GM18511 (cell line): Measurements from ENCODE around the gene FLOT1.

Source experiments
- ATAC-seq: cut with Tn5 transposase; IDR thresholded peaks from one replicate; pipeline ENCODE4 v1.9.1; 2021; ENCODE audit warnings: mild to moderate bottlenecking, moderate library complexity; ENCODE audit not compliant: unreplicated experiment

FLOT1 gene

GRCh38 chr6:30705620-30706019, 36.9 kb downstream of the FLOT1 start:
- ATAC-seq, result no peak

DNA sequence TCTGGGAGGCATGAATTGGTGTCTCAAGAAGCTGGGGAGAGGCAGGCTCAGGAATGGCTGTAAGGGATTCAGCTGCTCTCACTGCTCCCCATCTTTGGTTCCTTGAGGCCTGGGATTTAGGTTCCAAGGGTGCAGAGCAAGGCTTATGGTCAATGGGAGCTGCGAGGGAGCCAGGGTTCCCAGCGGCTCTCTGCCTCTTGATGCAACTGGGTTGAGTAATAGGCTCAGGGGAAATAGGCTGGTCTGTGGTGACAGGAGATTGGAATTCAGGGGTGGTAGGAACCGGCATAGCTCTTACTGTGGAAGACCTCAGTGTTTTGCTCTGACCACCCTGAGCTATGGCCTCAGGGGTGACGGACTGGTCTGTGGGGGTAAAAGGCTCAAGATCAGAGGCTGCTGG, 38.7 kb downstream of the FLOT1 start:
- ATAC-seq, result no peak

- no peak for ATAC-seq
These were observed 39.5 kb downstream of the FLOT1 start for GRCh38 chr6:30703011-30703410.

DNA sequence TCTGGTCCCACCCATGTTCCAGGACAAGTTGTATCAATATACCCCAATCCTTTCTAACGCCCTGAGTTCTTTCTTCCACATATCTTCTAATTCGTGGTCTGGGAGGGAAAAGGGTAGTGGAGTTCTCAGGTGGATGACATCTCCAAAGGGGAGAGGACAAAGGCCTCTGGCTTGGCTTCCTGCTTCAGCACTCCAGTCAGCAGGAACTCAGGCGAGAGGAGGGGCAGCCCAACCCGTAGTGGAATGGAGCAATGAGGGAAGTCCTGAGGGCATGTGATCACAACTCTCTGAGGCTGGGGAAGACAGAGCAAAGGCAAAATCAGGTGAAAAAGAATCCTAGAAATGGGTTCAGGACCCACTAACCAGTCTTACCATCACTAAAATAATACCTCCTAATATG, 42.1 kb downstream of the FLOT1 start:
- no peak for ATAC-seq

DNA sequence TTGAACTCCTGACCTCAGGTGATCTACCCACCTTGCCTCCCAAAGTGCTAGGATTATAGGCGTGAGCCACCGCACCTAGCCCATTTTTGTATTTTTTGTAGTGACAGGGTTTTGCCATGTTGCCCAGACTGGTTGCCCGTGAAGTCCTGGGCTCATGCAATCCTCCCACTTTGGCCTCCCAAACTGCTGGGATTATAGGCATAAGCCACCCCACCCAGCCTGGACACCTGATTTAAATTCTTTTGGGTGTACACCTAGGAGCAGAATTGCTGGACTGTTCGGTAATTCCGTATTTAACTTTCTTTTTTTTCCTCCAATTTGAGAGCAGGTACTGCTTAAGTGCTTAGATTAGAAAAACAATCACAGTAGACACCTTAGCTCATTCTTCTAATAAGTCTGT, 46.1 kb downstream of the FLOT1 start:
- no peak for ATAC-seq

DNA sequence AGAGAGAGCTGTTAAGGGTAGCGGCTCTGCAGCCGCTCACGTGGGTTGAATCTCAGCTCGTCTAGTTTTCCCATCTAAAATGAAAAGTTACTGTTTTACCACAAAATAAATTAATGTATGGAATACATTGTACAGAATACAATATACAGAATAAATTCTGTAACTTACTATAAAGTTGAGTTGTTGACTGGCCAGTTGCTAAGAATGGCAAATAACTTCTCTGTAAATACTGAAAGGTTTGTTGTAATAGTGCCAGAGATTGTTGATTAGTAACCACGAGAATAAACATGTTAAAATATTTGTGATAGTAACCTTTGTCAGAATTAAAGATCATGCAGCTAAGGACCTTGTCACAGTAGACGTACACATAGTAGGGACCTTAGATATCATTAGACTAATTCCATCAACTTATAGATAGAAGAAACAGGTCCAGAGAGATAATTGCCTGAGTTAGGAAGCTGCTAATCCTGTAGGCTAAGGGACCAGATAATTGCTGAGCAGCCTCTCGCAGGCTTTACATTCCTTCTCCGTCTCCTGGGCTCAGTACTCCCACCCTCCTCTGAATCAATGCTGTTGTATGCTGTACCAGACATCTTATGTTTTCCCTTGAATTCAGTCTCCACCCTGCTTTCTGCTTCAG, 51.2 kb downstream of the FLOT1 start:
- ATAC-seq, result no peak

DNA sequence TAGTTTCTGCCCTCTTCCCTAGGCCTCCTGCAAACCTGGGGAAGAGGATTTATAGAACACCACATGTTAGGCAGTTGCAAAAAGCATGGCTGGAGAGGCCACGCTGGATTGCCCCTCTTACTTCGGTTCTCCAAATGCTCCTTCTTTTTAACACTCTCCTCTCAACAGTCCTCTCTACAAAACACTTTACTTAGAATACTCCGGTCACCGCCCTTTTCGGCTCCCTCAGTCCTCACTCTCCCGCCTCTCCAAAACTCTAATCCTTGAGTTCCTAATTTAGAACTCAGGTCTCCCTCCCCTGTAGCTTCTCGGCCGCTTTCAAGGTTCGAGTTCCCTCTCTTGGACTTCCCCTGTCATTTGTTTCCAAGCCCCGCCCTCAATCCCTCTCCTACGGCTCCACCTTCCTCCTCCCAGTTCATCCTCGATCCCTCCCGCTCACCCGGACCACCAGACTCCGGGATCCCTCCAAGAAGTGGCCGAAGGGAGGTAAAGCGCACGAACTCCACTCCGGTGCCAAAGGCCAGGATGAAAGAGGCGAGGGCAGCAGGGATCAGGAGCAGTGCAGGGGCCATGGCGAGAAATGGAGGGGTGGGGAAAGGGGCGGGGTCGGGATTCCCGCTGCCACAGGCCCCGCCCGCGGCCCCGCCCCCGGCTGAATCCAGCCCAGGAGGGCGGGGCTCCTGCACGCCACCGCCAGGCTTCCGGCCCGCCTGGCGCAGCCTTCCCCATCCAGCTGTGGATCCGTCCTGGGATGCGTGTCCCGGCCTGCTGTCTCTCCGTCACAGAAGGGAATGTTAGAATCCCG, 51.9 kb downstream of the FLOT1 start, which contains the start of gene NRM:
Gene NRM (minus strand): TSS at position 582 of the 805 bp plus-strand sequence. CDS start 10 bp downstream, at position 572.
- peak; percentile 39 for ATAC-seq

- ATAC-seq, result no peak
These were observed 52.5 kb downstream of the FLOT1 start for GRCh38 chr6:30689985-30690384.

GRCh38 chr6:30689022-30689865, 53.2 kb downstream of the FLOT1 start:
- ATAC-seq, result no peak

GRCh38 chr6:30688569-30688968, 53.9 kb downstream of the FLOT1 start:
- no peak for ATAC-seq

DNA sequence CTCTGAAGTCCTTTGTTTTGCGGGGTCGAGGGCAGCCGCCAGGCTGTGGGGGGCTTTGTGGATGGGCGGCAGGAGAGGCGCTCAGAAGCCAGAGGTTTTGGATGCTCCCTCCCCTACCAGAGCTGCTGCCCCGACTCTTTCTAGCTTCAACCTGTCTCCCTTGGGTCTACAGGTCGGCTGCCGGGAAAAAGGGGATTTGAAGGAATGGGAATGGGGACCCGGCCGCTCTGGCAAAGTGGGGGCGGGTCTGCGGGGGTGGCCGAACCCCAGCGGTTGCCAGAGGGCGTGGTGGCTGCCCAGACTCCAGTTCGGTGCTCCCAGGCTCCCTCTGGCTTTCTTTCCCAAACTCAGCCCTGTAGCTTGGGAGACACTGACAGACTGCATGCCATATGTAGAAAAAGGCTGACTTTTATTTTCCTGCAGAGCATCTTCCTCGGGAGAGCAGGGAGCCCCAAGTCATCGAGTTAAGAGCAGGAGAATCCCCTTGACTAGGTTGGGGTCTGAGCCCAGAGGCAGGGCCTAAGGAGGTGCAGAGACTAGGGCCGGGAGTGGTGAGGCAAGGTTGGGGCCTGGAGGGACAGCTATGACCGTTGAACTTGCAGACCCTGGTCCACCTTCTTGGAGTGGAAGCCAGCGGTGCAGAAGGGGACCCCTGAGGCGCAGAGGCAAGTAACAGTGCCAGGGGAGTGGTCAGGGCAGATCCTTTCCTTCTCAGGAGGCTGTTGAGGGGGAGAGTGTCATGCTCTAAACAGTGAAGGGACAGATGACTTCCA, 54.6 kb downstream of the FLOT1 start:
- no peak for ATAC-seq

DNA sequence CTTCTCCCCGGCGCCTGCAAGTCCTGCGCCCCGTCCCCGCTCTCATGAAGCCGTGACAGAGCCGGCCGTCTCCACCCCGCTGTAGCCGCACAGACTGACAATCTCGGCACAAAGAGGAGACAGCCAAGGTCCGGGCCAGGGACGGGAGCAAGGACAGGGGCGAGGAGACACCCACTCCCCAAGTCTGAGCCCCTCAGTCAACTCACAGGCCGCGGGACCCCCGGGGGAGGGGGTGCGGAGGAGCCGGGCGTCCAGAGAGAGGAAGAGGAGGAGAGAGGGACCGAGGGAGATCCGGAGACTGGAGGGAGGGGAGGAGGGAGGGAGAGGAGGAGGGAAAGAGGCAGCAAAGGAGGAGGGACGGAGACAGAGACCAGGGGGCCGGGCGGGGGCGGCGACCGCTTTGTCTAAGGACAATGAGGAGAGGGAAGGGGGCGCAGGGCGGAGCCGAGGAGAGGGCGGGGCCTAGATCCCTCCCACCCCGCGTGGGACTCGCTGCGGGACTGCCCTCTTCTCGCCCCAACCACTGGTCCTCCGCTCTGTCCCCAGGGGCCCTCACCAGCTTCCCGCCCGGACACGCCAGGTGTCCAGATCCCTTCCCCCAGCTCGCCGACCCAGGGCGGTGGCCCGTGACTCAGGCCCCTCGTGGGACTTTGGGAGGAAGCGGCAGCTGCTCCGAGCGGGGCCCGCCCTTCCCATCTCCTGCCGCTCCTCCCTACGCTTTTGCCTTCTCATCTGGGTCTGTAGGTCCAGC, 55.4 kb downstream of the FLOT1 start:
- ATAC-seq, result peak; percentile 52

- ATAC-seq, result no peak
These were observed 56.2 kb downstream of the FLOT1 start, which contains the start of gene PPP1R18 for GRCh38 chr6:30686009-30686907. Gene PPP1R18, minus strand, starts transcription at chr6:30686645. Its CDS starts 627 bp downstream, at chr6:30686018.

- no peak for ATAC-seq
These were observed 57.1 kb downstream of the FLOT1 start for GRCh38 chr6:30685157-30686008.

DNA sequence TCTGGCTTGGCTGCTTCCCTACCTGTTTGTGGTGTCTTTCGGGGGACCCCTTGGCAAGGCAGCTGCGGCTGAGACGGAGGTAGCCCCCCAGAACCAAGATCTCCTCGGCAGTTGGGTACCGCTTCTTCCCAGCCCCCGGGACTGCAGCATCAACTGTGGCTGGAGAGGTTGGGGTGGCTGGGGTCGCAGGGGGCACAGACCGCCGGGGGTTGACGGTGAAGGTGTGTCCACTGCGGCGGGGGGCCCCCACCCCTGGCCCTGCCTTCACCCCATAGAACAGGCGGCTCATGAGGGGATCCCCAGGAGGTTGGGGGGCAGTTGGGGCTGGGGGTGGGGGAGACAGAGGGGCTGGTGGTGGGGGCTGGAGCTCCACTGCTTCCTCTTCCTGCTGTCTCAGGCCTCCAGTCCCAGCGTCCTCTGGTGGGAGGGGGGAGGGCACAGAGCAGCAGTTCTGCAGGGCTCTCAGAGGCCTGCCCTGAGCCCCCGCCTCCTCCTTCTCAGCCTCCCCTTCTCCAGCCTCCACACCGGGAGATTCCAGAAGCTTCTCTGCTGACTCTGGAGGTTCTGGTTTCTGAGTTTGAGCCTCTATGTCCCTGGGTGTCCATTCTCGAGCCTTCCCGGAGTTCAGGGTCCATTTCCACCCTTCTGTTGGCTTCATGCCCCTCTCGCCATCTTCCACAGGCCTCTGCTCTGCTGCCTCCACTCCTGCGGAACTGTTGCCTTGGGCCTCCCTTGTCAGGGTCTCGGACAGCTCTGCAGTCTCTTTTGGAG, 57.9 kb downstream of the FLOT1 start:
- no peak for ATAC-seq

- ATAC-seq, result no peak
These were observed 58.5 kb downstream of the FLOT1 start for GRCh38 chr6:30683980-30684338.
